Thoracic aorta (tissue), 2 donors: ENCODE measurements around the gene BMERB1. TPM values are rescaled to one million over a fixed set of nuclear protein-coding genes. Genes with fewer than 3 reads are reported as not detected.

Experiments
- ATAC-seq: fragments of 150-250 bp; one replicate; pipeline ENCODE4 v1.8.0; 2017; ENCODE audit warnings: low read depth; ENCODE audit not compliant: insufficient number of reproducible peaks, low FRiP score
- DNase-seq: peaks from one replicate; pipeline ENCODE4 v3.0.0-alpha.2; 2020; ENCODE audit warnings: low spot score
- H3K27ac ChIP-seq, 2 donors: fragments of 200-600 bp; sonication (generic); 1 replicate in 1 of 2; 2 replicates in 1 of 2; pipeline ENCODE4 v1.5.1; 2016; ENCODE audit warnings: mild to moderate bottlenecking in 2 of 2, moderate library complexity in 2 of 2
- H3K27me3 ChIP-seq: fragments of 200-600 bp; sonication (generic); replicated peaks from 2 replicates; pipeline ENCODE4 v1.6.0; 2016; ENCODE audit warnings: mild to moderate bottlenecking; ENCODE audit not compliant: insufficient read depth
- H3K36me3 ChIP-seq: fragments of 200-600 bp; sonication (generic); one replicate; pipeline ENCODE4 v1.5.1; 2016
- H3K4me1 ChIP-seq, 2 donors: fragments of 200-600 bp; sonication (generic); 1 replicate in 1 of 2; 2 replicates in 1 of 2; pipeline versions ENCODE4 v1.5.1 to v1.6.0; 2016; ENCODE audit warnings: low read depth in 2 of 2, mild to moderate bottlenecking in 1 of 2; ENCODE audit not compliant: control insufficient read depth in 1 of 2
- H3K4me3 ChIP-seq: fragments of 200-600 bp; sonication (generic); 2 replicates; pipeline ENCODE4 v1.5.1; 2016; ENCODE audit warnings: mild to moderate bottlenecking
- H3K9me3 ChIP-seq: fragments of 200-600 bp; sonication (generic); 2 replicates; pipeline ENCODE4 v1.5.1; 2016
- total RNA-seq, 2 donors: library from RNA; depleted of rRNA; stranded (reverse); fragments of >200 nt; gene quantifications; one replicate each; pipeline versions ENCODE4 v1.1.0 to v1.2.3, GENCODE V29; 2016
- TF ChIP-seq, protein P1 (sequence below): fragments of 200-600 bp; sonication (generic); IDR thresholded peaks from one replicate; pipeline ENCODE4 v1.5.1; 2019; ENCODE audit warnings: antibody characterized with exemption

Gene BMERB1
- total RNA-seq, 2 donors from 2014 or later: 75.1 to 95.2 TPM

DNA sequence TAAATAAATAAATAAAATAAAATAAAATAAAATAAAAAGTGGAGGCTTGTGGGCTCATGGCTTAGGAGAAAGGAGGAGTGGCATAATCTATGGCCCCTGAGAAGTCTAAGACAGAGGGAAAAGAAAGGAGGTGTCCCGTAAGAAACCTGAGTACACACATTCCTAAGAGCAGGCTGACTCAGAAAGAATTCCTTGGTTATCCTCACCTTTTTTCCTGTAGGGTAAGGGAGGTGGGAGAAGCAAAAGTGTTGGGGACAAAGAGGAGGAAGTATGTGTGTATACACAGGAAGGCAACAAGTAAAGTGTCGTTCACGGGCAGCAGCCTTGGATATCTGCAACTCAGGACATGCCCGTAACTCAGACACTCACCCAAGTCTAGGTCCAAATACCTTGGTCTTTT, 179.3 kb downstream of the BMERB1 start:
- no peaks in the 10 kb centered on the region for H3K4me1 ChIP-seq
- no peaks in the 10 kb centered on the region for H3K27me3 ChIP-seq
- H3K27ac ChIP-seq: no peak overlapping the region
- no peaks in the 10 kb centered on the region for H3K9me3 ChIP-seq
- DNase-seq: no peak
- H3K36me3 ChIP-seq: peaks cover 56% of the 10 kb centered on the region
- H3K4me3 ChIP-seq: no peak overlapping the region
- no peak for ATAC-seq
- TF ChIP-seq, protein P1, sequence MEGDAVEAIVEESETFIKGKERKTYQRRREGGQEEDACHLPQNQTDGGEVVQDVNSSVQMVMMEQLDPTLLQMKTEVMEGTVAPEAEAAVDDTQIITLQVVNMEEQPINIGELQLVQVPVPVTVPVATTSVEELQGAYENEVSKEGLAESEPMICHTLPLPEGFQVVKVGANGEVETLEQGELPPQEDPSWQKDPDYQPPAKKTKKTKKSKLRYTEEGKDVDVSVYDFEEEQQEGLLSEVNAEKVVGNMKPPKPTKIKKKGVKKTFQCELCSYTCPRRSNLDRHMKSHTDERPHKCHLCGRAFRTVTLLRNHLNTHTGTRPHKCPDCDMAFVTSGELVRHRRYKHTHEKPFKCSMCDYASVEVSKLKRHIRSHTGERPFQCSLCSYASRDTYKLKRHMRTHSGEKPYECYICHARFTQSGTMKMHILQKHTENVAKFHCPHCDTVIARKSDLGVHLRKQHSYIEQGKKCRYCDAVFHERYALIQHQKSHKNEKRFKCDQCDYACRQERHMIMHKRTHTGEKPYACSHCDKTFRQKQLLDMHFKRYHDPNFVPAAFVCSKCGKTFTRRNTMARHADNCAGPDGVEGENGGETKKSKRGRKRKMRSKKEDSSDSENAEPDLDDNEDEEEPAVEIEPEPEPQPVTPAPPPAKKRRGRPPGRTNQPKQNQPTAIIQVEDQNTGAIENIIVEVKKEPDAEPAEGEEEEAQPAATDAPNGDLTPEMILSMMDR: no peak

DNA sequence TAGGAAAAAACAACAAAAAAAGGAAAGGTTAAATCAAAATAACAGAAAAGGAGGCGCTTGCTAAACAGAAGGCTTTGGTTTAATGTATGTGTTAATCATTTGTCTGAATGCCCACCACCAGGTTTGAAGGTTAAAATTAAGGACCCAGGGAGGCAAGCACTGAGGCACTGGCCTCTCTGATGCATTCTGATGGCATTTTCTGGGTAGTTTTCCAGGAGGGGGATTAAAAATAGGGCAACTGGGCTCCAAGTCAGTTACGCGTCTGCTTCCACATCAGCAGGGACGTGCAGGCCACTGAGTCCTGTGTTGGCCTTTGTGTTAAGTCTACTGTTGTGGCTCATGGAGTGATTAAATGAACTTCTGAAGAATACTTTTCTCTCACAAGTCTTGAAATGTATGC, 181.6 kb downstream of the BMERB1 start:
- Histone ChIP-seq H3K27me3 (no peaks in the 10 kb centered on the region), H3K4me1 (peaks cover 1 to 7% of the 10 kb centered on the region in 2 donors), H3K36me3 (peaks cover 49% of the 10 kb centered on the region), H3K9me3 (no peaks in the 10 kb centered on the region), H3K4me3 (no peak overlapping the region), H3K27ac (no peak overlapping the region)
- TF ChIP-seq, protein P1: no peak
- DNase-seq (no peak), ATAC-seq (no peak)

DNA sequence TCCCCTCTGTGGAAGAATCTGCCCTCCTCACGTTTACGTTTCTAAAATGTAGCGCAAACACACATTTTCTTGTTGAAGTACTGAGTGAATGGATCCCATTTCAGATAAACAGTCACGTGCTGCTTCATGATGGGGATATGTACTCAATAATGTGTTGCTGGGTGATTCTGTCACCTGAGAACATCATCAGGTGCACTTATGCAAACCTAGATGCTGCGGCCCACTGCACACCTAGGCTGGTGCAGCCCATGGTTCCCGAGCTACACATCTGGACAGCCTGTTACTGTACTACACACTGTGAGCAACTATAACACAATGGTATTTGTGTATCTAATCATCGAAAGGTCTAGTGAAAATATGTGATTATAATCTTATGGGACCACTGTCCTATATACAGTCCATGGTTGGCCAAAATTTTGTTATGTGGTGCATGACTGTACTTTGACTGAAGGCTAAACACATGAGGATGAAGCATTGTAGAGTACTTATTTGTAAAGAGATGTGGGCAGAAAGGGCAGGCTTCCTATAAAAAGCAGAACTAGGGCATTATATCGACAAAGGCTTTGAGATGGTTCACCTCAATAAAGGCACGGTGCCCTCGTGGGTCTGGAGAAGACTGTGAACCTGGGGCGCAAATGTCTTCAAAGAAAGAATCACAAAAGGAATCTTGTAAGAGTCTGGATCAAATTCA, 182.2 kb downstream of the BMERB1 start:
- ATAC-seq (no peak), DNase-seq (no peak)
- no peak overlapping the region for H3K27ac ChIP-seq
- H3K27me3 ChIP-seq: no peaks in the 10 kb centered on the region
- H3K9me3 ChIP-seq: no peaks in the 10 kb centered on the region
- no peak overlapping the region for H3K4me3 ChIP-seq
- H3K4me1 ChIP-seq: peaks cover 6 to 14% of the 10 kb centered on the region in 2 donors
- peaks cover 44% of the 10 kb centered on the region for H3K36me3 ChIP-seq
- TF ChIP-seq, protein P1: no peak

DNA sequence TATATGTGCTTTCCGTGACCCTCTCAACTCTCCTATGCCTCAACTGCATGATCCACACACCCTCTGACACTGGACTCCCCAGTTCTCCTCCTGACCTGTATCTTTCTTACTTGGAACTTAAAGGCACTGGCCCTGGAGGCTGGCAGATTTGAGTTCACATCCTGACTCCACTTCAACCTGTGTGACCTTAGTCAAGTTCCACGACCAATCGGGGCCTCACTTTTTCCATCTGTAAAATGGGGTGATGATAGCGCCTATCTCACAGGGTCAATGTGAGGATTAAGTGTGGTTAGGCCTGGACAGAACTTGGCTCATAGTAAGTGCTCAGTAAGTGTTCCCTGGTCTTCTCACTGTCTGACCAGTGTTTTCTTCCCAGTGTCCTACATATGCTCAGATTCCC, 183.5 kb downstream of the BMERB1 start:
- ATAC-seq: no peak
- Histone ChIP-seq H3K9me3 (no peaks in the 10 kb centered on the region), H3K4me3 (no peak overlapping the region), H3K27me3 (no peaks in the 10 kb centered on the region), H3K4me1 (peaks cover 7 to 26% of the 10 kb centered on the region in 2 donors), H3K27ac (no peak overlapping the region), H3K36me3 (peaks cover 32% of the 10 kb centered on the region)
- DNase-seq: no peak
- TF ChIP-seq, protein P1: no peak

DNA sequence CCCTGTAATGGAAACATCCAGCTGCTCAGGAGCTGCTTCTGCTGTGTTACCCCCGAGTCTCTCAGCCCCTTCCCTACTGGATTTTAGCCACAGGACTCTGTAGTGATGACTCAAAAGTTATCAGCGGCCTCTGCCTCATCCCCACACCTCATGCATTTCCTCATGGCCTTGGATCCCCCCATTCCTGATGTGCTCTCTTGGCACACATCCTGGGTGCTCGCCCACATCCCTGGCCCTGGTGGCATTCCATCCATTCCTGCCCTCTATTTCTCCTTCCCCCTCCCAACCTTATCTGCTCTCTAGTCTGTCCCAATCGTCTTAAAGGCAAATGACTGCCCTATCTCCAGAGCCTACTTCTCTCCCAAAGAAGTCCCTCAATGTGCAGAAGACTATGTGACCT, 184.0 kb downstream of the BMERB1 start:
- H3K36me3 ChIP-seq: peaks cover 30% of the 10 kb centered on the region
- TF ChIP-seq, protein P1: no peak
- H3K9me3 ChIP-seq: no peaks in the 10 kb centered on the region
- no peak overlapping the region for H3K4me3 ChIP-seq
- H3K27me3 ChIP-seq: no peaks in the 10 kb centered on the region
- no peak for DNase-seq
- ATAC-seq: no peak
- H3K4me1 ChIP-seq: peaks cover 7 to 27% of the 10 kb centered on the region in 2 donors
- H3K27ac ChIP-seq: no peak overlapping the region
